Mesenteric fat pad (tissue), 1 donor: ENCODE results near the gene TMEM119. TPM values are rescaled to one million over a fixed set of nuclear protein-coding genes. Genes with fewer than 3 reads are reported as not detected.
"Not testable (repeated sequence)": the region's sequence is repeated elsewhere in the genome, so short reads cannot be mapped to it uniquely, and the experiment has no call there.

ENCODE experiments used
- DNase-seq: peaks from one replicate; pipeline ENCODE4 v3.0.0-alpha.2; 2020; ENCODE audit warnings: low spot score
- total RNA-seq: library from RNA; stranded (reverse); fragmentation: NEBNext Ultra II Directional; extraction: Animal tissue kit (Norgen Biotek cat#: 25700); gene quantifications from one replicate; pipeline ENCODE4 v1.2.1, GENCODE V29; 2021
- donor health status: DM: yes; HTN: yes; CAD: no.

The TMEM119 gene
- total RNA-seq, 1 donor from 2014 or later, result 13.0 TPM

DNA sequence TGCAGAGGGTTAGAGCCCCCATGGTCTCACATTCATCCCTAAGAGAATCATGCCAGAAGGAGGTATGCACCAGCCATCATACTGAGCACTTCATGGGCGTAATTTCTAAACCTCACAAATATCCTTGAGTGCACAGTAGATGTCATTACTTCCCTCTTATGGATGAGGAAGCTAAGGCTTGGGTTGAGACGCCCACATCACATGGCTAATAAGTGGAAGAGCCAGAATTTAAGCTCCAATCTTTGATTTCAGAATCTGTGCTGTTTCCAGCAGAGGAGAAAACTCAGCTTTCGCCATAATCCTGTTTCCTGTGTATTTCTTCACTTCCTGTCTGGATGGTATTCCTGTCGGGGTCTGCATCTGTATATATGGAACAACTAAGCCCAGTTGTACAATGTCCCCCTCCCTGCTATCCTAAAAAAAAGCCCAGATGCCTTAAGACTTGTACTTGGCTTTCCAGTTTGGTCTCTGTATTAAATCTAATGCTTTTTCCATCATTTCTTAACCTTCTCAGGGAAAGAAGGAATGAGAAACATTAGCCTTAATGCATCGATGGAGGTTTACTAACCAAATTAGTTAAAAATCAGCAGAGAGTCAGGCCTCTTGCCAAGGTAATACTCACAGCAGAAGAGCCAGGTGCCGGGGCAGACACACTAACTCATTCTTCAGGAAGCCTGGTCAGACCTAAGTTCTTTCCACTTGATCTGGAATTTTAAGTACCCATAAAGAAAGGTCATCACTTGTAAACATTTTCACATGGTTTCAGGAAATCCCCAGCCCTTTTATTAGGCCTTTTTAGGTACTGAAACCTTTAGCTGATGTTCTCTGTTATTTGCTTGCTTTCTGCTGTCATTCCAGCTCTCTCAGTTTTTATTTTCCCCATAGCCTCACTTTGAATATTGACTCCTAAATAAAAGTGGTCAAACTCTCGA, 30.2 kb downstream of the TMEM119 start:
- no peak for DNase-seq

DNA sequence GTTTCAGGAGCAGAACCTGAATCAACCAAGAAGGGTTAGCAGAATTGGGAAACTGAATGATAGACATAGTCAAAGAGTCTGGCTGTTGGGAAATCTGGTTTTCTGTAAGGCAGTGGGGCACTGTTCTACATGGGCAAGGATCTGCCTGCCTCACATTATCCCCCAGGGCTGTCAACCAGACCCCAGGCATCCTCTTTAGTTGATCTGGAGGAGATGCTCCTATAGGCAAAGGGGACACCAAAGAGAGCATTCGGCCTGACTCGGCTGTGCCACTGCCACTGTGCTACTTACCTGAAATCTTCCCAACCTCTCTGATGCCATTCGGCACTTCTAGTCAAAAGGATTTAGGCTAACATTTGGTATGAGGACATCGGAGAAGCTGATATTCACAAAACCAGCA, 31.4 kb downstream of the TMEM119 start:
- DNase-seq, result peak; percentile 33

DNA sequence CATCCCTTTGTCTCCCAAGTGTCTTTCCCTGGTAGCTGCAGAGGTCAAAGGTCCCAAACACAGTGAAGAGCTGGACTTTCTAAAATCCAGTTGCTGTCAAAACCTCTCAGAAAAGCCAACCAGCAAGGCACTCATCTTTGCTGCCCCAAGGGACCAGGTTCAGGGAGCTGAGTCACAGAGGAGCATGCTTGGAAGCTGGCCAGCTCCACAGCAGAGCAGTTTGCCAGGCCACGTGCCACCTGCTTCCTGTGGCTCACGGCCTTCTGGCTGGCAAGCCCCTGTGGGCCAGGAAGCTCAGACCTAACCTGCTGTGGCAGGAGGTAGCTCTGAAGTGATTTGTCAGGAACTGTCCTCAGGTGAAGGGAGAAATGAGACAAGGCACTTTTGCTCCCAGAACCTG, 31.9 kb downstream of the TMEM119 start:
- peak; percentile 91 for DNase-seq

DNA sequence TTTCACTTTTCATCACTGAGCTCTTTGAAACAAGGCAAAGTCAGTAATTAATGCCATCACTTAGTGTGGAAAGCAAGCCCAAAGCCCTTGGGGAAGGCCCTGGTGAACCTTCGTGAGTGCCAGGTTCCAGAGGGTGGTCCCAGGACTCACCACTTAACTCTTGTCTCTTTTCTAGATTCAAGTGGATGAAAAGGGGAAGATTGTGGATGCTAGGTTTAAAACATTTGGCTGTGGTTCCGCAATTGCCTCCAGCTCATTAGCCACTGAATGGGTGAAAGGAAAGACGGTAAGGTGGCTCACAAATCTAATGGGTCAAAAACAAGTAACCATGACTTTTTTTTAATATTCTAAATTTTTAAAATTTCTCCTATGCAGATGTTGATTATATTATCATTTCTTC, 32.7 kb downstream of the TMEM119 start:
- DNase-seq, result peak; percentile 26

DNA sequence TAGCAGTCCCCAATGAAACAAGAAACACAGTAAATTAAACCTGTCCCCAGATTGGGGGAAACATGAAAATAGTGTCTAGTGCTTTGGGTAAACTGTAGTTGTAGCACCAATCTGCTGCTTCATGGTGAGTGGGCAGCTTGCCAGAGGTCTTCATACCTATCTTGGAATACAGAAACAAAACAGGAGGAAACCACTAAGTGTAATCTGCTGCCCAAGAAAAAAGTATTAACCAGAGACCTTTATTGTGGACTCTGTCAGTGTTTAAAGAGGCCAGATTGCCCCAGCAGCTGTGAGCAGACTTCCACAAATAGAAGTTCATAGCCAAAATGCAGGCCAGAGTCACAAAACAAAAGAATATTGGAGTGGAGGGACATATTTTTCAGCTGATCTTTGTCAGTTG, 33.2 kb downstream of the TMEM119 start:
- DNase-seq, result peak; percentile 12

DNA sequence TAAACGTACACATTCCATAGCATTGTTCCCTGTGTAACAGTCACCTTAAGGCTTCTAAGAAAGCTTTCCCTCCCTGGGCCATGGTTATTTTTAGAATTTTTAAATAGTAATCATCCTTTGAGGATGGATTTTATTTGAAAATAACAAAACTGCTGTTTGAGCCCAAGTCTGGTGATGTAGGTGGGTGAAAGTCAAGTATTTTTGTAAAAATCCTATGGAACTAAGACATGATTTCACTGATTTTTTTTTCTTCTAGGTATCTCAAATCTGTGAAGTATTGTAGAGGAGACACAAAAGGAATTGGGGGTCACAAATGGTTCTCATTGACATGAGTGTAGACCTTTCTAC, 34.1 kb downstream of the TMEM119 start:
- DNase-seq, result no peak

DNA sequence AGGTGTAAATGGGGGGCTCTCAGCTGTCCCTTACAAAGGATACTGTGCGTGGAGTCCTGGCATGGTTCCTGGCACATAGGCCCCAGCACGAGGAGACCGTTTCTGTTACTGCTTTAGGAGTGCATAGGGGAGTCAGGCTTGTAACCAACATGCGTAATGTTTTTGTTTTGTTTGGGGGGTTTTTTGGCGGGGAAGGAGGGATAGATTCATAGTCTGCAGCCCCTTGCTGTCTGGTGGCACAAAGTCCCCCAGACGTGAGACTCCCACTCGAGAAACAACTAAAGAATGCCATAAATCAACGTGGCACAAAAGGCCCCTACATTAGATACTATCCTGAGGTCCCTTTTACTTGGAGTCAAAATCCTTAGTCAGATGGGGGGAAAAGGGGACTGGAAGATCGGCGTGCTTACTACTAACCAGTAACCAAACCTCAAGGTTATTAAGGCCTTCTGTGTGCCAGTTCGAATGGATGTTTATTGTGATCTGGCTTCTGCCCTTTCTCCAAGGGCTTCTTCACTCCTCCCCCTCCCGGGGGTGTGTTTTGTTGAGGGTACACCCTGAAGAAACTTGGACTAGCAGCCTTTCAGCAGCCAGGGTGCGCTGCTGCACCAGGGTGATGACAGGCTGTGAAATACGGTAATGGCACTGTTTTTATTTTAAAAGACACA, 34.6 kb downstream of the TMEM119 start:
- no peak for DNase-seq

DNA sequence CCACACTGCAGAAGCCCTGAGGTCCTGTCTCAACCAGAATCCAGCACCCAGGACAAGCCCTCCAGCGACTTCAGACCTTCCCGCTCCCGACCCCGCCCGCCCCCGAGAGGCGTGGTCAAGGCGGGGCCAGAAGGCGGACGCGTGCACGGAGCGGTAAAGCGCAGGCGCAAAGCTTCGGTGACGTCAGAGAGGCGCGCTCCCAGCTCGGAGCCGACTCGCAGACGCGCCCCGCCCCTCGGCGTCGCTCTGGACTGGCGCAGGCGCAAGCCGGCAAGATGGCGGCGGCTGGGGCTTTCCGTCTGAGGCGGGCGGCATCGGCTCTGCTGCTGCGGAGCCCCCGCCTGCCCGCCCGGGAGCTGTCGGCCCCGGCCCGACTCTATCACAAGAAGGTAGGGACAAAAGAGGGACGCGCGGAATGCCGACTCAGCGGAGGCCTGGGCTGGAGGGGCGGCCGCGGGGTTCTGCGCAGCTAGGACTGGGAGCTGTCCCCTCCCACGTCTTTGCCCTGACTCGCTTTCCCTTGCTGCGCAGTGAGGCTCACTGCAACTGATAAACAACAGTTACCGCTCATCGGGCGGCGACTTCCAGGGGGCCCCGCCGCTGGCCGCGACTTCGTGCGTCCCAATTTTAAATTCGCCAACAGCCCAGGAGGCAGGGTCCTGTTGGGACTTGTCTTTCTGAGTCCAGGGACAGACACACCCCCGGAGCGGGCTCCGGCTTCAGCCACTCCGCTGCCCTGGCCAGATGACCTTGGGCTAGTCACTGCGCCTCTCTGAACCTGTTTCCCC, 35.3 kb downstream of the TMEM119 start, which contains the start of gene ISCU:
Gene ISCU (plus strand): TSS at position 249 of the 788 bp plus-strand sequence. CDS start 27 bp downstream, at position 276.
- peak; percentile 100 for DNase-seq

DNA sequence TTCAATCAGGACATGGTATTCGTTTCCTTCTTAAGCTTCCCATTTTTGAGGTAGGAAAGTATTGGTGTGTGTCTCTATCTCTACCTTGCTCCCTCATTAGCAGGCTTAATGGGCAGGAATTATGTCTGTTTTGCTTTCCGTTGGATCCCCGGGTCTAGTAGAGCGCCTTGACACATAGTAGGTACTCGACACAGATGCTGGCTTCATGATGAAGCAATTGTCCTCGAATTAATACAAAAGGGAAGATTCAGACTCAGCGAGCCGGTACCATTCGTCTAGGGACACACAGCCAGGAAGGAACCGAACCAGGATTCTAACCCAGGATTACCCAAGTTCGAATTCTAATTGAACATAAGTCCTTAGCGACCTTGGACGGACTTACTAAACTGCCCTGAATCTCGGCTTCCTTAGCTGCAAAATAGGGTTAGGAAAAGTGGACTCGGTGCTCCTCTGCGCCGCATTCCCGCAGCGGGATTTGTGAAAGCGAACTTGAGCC, 36.0 kb downstream of the TMEM119 start:
- no peak for DNase-seq

DNA sequence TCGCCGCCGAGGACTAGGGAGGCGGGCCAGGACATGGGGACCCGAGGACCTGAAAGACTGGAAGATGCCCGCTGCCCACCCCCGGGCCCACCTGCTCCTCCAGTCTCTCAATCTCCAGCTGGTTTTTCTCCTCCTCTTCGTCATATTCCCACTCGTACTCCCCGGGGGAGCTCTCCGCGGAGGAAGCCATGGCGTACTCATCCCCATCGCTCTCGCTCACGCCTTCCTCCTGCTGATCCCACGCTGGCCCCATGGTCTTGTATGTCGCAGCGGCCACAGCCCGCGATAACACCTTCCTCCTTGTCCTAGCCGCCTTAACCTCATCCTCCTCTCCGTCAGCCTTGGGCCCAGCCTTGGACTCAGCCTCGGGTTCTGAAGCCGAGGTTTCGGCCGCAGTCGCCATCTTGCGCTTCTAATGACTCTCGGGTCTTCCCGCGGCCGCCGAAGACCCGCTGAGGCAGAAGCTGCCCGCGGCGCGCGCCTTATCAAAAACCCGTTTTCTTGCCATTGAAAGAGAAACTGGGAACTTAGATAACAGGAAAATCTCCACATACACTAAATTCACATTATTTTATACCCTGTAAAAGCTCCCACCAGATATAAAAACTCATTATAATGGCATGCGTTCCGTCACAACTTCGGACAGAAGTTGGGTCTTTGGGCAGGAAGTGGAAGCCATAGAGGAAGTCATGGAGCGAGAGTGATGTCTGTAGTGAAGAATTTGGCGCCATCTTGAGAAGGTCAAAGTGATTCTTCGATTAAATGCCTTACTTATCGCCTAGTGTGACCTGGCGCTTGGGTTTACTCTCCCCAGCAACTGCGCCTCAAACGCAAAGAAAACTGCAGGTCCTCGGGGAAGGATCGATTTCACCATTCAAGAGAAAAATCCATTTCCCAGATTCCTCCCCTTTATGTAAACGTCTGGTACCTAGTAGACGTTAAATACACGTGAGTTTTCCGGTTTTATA, 36.8 kb downstream of the TMEM119 start, which contains the start of gene SART3:
Gene SART3 (minus strand): TSS at position 422 of the 968 bp plus-strand sequence. CDS start 19 bp downstream, at position 403.
- no peak for DNase-seq

DNA sequence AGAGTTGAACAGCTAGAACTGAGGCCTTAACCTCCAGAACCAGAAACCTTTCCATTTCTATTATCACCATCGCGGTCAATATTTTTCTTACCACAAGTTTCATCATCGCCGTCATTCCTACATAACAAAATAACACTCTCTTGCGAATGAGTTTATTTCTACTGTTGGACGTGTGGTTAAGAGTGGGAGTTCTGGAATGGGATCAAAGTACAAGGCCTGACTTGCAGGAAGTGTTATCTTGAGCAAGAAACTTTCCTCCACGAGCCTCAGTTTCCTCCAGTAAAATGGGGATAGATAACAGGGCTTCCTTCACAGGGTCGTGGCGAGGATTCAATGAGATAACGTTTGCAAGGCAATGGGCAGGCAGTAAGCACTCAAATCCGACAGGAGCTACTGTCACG, 37.6 kb downstream of the TMEM119 start:
- DNase-seq, result no peak

DNA sequence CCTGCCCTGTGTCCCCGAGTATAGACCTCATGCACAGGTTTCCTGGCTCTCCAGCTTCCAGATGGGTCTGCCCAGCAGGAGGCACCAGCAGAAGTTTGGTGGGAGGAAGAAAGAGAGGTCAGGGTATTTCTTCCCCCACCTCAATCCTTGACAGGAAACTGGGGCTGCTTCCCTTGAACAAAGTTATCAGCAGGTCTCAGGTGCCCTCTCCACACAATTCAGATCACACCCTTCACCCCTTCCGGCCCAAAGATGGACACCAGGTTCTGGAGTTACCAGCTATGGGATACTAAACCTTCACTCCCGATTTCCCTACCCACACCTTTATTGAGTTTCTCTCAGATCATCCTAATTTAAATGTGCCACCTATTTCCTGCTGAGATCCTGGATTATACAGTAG, 38.1 kb downstream of the TMEM119 start:
- no peak for DNase-seq

DNA sequence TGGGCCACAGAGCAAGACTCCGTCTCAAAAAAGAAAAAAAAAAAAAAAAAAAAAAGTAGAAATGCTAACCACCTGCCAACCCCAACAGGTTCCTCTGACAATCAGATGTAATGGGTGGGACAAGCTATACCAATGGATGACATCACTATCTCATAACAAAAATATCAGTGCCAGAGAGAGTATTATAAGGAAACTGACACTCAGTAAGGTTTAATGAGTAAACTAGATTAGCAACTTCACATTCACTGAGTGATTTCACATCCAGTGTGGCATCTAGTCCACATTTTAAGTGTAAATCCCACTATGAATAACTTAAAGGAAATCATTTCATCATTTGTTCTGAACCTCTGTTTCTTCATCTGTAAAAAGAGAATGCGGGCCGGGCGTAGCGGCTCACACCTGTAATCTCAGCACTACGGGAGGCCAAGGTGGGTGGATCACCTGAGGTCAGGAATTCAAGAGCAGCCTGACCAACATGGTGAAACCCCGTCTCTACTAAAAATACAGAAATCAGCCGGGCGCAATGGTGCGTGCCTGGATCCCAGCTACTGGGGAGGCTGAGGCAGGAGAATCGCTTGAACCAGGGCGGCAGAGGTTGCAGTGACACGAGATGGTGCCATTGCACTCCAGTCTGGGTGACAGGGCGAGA, 38.8 kb downstream of the TMEM119 start:
- DNase-seq, result no peak

DNA sequence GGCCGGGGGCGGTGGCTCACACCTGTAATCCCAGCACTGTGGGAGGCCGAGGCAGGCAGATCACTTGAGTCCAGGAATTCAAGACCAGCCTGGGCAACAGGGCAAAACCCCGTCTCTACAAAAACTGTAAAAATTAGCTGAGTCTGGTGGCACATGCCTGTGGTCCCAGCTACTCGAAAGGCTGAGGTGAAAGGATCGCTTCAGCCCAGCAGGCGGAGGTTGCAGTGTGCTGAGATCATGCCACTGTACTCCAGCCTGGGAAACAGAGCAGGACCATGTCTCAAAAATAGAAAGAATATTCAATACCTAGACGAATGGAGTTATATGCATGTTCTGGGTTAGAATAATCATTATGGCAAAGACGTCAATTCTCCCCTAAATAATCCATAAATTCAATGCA, 42.5 kb downstream of the TMEM119 start:
- not testable (repeated sequence) for DNase-seq

DNA sequence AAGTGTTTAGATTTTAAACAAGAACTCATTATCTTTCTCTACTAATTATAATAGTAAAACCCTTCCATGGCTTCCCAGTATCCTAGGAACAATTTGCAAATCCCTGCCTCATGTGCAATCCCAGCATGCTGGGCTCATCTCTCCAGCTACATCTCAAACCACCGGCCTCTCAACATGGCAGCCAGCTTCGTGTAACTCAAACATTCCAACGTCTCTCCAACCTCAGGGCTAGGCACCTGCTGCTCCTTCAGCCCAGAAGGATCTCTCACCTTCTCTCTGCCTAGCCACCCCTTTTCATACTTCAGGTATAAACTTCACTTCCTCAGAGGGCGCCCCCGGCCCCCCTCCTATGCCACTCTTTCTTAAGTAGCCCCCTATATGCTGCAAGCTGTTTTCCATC, 44.1 kb downstream of the TMEM119 start:
- no peak for DNase-seq

DNA sequence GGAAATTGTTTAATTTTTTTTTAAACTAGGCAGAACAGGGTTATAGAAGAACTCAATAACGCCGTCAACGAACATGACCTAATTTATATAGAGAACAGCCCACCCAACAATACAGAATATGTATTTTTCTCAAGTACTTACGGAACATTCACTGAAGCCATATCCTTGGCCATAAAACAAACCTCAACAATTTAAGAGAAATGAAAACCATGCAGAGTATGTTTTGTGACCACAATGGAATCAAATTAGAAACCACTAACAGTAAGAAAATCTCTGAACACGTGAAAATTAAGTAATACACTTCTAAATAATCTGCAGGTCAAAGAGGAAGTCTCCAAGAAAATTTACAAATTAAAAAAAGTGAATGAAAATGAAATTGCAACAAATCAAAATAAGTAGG, 46.3 kb downstream of the TMEM119 start:
- no peak for DNase-seq

DNA sequence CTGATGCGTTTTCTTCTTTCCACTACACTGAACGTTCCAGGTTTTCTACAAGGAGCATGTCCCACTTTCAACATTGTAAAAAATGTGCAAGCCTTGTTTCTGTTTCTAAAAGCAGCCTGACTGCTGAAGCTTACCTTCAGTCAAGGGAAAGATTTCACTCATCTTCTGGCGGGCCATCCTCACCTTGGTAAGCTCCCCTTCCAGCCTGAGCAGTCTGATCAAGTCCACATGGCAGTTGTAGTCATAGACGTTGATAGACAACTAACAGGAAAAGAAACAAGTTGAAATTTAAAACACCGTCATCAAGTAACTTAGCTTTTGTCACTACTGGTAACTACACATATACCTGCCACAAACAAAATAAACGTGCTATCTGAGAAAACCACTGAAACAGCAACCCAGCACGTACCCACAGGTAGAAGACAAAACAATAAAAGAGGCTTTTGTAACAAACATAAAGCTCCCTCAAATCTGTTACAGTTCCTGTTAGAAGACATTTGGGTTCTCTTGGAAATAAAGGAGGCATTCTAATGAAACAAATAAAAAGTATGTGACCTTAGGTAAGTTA, 48.8 kb downstream of the TMEM119 start:
- DNase-seq, result no peak

DNA sequence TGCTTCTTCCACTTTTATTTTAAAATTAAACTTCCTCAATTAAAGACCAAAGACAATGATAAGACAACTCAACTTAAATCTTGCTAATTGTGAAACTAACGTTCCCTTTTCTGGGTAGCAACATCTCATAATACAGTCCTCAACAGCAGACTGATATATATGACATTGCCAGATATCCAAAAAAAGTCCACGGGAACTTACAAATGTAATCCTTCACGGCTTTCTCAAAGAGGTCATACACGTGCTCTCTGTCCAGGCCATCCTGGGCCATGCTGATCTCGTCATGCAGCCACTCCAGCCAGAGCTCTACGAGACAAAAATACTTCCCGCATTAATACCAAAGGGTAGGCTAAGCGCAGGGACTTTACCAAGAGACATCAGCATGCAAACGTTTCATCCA, 50.2 kb downstream of the TMEM119 start:
- no peak for DNase-seq

DNA sequence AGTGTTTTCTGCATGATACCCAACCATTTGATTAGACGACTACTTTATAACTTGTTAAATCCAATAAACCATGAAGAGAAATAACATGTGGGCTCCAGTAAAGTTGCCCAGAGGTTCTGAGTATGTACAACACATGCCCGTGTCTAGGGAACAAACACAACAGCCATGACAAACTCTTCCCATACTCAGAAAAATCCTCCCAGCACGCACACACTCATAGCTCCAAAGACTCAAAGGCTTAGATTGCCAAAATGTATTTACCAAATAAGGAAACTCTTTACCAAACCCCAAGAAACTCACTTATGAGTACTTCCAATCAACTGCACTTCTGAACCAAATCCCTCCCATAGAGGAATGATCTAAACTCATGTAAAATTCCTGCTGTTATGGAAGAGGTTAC, 54.2 kb downstream of the TMEM119 start:
- no peak for DNase-seq
